ENCODE data around the gene SH3GLB1.

The SH3GLB1 gene

DNA sequence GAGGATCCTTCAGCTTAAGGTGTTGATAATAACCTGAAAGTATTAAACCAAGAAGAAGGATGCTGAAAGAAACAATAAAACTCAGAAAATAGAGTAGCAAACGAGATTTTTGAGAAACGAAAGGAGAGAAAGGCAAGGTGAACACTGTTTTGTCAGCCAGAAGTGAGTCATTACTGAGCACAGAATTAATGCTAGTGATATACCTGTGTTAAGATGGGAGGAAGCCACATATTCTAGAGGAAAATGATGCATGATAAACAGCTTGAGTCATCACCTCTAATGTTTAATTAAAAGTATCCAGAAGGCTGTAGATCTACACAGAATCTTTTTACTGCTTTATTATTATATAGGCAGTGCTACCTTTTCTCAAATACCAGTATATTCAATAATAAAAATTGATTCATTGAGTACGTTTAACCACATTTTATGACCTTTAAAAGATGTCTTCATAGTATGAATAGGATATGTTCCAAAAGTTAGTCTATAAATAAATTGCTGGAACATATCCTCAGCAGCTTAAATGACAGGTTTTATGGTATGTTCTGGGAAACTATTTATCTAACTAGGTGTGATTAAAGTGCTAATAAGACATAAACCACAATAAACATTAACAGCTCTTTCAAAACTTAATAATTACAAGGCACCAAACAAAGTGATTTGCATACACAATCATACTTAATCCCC, 10.3 kb downstream of the SH3GLB1 start:
- in situ Hi-C loops (cut with HindIII; ENCODE audit: low pct_ligation_motif_present, low pct_unique_long_range_greater_than_20kb, low sequenced_read_pairs): no loop called here
- DNase-seq: no peak

DNA sequence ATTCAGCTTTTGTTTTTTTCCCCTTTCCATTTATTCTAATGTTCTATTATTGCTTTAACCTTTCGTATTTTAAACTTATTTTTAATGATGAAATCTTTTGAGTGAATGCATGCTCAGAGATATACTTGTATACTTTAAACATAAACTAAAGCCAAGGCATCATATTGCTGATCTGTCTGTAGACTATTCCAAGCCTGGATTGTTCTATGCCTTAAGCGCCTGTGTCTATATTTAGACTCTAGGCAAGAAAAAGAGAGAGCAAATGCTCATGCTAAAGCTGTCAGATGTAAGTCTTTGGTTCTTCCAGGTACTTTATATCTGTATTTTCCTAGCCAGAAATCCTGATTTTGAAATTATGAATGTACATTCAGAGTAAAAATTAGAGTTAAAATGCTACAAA, 14.4 kb downstream of the SH3GLB1 start:
- DNase-seq: no peak
- in situ Hi-C loops (cut with HindIII; ENCODE audit: low pct_ligation_motif_present, low pct_unique_long_range_greater_than_20kb, low sequenced_read_pairs): no loop called here

DNA sequence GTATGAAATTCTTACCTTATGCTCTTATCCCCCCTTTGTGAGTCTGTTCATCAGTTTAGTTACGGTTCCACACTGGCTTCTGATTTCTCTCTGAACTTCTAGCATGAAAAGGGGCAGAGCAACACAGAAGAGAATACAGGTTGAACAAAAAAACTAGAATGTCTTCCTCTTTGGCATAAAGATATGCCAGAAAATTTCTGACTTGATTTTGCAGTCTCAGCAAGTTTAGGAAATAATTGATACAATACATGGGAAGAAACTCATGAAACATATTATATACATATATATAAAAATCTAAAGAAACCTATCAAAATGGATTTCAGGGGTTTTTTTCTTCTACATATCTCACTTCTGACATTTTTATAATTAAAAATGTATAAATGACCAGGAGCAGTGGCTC, 27.0 kb downstream of the SH3GLB1 start:
- no peak for DNase-seq
- in situ Hi-C loops (cut with HindIII; ENCODE audit: low pct_ligation_motif_present, low pct_unique_long_range_greater_than_20kb, low sequenced_read_pairs): no loop called here

DNA sequence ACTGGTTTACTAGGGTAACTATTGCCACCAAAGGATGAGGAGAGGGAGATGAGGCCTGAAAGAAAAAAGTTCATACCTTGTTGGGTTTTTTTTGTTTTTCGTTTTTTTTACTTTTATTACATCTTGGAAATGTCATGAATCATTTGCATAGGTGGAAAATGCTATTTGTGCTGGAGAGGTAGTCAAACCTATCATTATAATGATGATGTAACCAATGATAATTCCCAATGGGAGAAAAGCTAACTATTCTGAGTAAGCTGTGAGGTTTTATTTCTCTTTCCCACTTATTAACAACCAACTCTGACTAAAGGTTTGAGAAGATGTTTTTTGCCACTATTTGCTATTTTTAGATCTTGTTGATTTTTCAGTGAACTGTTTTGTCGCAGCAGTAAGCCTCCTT, 29.0 kb downstream of the SH3GLB1 start:
- DNase-seq: no peak
- in situ Hi-C loops (cut with HindIII; ENCODE audit: low pct_ligation_motif_present, low pct_unique_long_range_greater_than_20kb, low sequenced_read_pairs): no loop called here

DNA sequence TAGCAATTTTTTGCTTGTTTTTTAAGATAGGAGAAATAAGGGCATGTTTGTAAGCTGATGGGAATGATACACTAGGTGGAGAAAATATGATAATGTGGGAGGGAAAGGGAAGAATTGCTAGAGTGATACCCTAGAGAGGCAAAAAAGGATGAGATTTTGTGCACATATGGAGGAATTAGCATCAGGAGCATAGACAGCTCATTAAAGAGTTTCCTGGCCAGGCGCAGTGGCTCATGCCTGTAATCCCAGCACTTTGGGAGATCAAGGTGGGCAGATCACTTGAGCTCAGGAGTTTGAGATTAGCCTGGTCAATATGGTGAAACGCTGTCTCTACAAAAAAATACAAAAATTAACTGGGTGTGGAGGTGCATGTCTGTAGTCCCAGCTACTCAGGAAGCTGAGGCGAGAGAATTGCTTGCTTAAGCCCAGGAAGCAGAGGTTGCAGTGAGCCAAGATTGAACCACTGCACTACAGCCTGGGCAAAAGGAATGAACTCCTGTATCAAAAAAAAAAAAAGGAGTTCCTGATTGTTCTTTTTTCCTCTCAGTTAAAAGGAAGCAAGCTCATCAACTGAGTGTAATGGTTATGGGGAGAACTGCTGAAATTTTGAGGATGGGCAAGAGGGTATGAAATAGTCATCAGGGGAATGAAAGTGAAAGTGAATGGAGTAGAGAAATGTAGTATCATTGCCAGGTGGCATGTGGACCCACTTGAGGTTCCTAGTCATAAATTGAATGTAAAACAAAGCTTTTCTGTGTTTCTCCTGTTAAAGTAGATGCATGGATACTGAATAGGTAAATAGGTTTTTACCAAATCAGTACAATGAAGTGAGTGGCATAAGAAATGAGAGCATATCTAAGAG, 35.5 kb downstream of the SH3GLB1 start:
- in situ Hi-C loops (cut with HindIII; ENCODE audit: low pct_ligation_motif_present, low pct_unique_long_range_greater_than_20kb, low sequenced_read_pairs): no loop called here
- peak; percentile 7 for DNase-seq

DNA sequence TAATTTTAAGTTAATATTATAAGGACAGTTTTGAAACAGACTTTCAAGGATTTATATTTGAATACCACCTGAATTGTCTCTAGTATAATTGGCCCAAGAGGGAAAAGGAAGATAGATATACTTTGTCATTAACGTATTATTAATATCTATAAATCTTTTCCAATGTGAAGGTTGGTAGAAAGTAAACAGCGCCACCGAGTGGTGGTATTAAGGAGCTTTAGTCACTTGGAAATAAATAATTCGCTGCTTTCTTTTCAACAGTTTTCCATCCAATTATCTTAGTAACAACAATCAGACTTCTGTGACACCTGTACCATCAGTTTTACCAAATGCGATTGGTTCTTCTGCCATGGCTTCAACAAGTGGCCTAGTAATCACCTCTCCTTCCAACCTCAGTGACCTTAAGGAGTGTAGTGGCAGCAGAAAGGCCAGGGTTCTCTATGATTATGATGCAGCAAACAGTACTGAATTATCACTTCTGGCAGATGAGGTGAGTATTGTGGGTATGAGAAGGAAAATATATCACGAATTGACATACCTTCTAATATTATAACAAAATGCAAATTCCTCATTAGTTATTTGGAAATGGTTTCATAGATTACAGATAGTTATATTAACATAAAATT, 37.7 kb downstream of the SH3GLB1 start:
- peak; percentile 25 for DNase-seq
- in situ Hi-C loops (cut with HindIII; ENCODE audit: low pct_ligation_motif_present, low pct_unique_long_range_greater_than_20kb, low sequenced_read_pairs): no loop called here

DNA sequence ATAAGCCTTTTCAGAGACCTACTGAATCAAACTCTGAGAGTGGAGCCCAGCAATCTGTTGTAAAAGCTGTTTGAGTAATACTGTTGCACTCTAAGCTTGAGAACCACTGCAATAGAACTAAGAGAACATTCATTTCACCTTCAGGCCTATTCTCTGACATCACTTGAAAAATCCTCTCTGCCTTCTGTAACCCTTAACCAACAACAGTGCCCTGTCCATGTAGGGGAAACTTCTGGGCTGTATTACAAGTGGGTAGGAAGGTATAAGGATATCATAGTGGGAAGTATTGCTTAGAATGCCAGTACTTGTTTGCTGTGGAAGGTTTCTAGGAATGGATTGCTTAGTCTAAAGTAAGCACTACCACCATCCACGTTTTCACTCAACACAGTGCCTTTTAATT, 42.9 kb downstream of the SH3GLB1 start:
- in situ Hi-C loops (cut with HindIII; ENCODE audit: low pct_ligation_motif_present, low pct_unique_long_range_greater_than_20kb, low sequenced_read_pairs): no loop called here
- DNase-seq: no peak

DNA sequence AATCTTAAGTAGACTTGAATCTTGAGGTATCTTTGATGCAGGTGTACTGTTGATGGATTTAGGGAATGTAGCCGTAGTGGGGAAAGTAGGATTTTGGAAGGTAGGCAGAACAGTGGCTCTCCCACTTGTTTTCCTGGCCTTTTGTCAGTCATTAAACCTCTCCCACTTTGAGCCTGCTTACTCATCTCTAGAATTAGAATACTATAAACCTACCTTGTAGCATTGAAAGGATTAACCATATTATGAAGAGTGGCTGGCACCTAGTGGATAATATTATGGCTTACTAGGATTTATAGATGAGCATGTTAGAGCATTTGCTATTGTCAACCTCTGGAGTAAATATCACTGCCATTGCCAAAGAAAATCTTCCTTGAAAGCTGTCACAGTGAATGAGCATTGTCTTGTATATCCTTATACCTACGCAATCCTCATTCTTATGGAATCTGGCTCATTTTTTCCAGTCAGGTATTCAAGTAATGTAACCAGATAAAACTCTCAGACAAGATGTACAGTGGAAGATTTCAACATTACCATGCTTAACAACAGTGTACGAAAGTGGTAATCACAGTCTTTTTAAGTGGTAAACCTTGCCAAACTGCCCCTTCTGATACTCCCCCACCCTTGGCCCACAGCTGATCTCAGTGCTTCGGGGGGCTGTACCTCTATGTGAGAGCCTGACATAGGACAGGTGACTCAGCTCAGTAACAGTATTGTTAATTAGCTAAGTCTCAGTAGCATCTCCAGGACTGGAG, 44.4 kb downstream of the SH3GLB1 start:
- DNase-seq: no peak
- in situ Hi-C loops (cut with HindIII; ENCODE audit: low pct_ligation_motif_present, low pct_unique_long_range_greater_than_20kb, low sequenced_read_pairs): no loop called here

DNA sequence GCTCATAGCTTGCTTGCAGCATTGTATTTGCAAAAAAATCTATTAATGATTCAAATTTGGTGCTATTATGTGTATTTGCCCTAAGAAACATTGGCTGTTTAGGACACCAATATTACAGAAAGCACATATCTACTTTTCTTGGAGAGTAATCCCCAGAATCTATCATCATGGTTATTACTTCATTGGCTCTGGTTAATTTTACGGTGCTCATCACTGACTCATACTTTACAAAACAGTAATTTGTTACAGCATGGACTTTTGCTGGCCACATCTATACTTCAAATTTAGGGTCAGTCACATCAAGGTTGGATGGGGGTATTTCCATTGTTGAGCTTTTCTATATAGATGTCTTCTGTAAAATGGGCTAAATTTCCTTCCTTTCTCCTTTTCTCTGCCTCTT, 45.7 kb downstream of the SH3GLB1 start:
- no peak for DNase-seq
- in situ Hi-C loops (cut with HindIII; ENCODE audit: low pct_ligation_motif_present, low pct_unique_long_range_greater_than_20kb, low sequenced_read_pairs): no loop called here

DNA sequence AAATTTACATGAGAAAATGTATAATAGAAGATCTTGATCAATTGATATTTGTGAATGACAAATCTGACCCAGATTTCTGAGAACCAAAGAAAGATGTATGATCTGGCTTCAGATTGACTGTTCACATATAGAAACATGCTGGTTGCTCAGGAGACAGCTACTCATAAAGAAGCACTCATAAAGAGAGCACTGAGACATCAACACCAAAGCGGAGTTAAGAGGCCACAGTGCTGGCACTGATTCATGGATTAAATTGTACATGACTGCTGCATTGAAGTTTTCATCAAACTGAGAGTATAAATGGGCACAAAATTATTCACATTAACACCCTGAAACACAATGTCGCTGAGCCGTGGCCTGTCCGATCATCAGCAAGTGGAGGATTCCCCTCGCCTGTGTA, 46.2 kb downstream of the SH3GLB1 start:
- in situ Hi-C loops (cut with HindIII; ENCODE audit: low pct_ligation_motif_present, low pct_unique_long_range_greater_than_20kb, low sequenced_read_pairs): no loop called here

DNA sequence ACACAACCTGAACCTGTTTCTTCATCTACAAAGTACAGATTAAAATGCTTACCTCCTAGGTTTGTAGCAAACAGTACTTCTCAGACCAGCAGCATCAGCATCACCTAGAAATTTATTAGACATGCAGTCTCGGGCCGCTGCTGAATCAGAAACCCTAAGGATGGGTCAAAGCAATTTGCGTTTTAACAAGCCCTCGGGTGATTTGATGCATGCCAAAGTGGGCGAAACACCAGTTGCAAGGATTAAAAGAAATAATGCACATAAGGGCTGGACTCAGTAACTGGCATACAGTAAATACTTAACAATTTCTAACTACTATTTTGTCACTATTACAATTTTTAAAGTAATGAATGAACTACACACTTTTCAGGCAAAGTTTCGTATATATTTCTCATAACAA, 47.5 kb downstream of the SH3GLB1 start:
- in situ Hi-C loops (cut with HindIII; ENCODE audit: low pct_ligation_motif_present, low pct_unique_long_range_greater_than_20kb, low sequenced_read_pairs): no loop called here
- no peak for DNase-seq

More for the DNA sequence above, 46.2 kb downstream of the SH3GLB1 start:
- DNase-seq: no peak

DNA sequence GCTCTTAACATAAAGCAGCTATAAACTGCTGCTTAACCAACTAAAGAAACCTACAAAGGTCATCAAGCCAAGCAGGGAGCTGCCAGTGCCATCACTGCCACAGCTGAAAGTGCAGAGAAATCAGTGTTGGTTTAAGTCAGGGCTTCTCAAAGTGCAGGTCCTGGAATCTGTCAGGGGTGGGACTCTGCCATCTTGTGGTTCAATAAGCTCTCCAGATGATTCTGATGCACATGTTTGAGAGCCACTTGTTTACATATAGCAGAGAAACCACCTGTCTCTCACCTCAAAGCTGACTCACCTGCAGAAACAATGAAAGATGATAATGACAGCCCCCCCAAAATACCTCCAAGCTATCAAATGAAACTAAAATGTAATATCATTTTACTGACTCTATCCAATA, 49.3 kb downstream of the SH3GLB1 start:
- DNase-seq: peak; percentile 4
- in situ Hi-C loops (cut with HindIII; ENCODE audit: low pct_ligation_motif_present, low pct_unique_long_range_greater_than_20kb, low sequenced_read_pairs): no loop called here

DNA sequence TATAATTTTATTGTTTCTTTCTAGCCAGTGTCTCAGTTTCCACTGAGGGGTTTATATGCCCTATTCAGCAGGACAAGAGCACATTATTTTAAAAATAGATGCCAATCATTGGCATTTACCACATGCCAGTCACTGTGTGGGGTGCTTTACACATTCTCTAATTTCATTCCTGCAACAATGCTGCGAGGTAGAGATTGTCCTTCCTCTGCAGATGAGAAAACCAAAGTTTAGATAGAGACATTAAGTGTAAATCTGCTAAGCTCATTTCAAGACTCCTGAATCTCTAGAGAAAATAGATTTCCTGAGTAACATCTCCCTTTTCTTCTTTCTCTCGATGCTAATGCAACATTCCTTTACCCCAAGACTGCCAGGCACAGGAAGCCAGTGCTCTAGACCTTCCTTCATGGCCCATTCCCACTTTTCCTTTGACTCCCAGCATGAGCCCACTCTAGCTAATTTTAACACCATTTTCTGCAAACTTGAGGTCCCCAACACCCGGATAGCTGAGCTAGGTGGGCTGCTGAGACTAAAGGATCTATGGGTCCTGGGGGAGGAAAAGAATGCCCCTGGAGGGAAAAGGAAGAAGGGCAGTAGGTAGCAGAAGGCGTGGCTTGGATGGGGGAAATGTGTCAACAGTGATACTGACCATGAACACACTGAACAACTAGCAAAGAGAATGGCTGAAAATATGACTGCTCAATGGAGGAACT, 50.0 kb downstream of the SH3GLB1 start:
- in situ Hi-C loops (cut with HindIII; ENCODE audit: low pct_ligation_motif_present, low pct_unique_long_range_greater_than_20kb, low sequenced_read_pairs): no loop called here
- no peak for DNase-seq

DNA sequence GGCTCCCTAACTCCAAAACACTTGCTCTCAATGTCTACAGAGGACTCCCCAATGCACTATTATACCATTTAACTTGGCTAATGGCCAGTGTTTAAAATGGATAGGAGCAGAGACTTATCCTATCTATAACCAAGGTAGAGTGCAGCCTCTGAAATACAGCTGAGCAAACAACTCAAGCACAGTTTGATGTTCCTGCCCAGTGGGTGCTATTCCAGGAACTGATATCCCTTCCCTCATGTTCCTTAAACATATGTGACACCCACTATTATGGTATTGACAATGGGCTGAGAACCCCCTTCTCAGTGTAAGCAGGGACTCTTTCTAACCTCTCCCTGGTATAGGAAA, 51.7 kb downstream of the SH3GLB1 start:
- in situ Hi-C loops (cut with HindIII; ENCODE audit: low pct_ligation_motif_present, low pct_unique_long_range_greater_than_20kb, low sequenced_read_pairs): no loop called here
- no peak for DNase-seq

DNA sequence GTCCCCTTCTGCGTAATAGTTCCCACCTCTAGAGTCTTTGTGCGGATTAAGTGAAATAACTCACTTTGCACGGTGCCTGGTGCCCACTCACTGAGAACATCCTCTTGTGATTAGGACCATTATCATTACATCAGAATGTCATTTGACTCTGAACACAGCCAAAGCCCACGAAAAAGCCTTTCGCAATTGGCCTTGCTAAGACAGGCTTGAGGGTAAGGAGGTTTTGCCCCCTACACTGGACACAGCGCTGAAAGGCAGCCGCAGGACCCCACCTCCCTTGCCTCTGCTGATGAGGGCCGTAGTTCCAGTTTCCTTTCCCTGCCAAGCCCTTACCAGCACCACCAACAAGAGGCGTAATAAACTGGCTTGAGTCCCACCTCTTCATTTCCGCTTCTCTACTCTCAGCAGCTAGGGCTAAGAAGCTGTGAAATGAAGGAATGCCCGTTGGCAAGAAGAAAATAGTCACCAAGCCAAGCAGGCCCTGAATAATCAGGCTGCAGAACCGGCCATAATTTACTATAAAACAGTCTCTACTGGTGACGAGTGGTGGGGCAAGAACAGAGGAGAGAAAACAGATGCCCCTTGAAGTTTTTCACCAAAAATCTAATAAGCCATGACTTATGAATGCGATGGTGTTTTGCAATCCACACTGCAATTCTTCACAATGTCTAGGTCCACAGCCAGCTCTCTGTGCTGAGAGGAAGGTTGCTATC, 53.1 kb downstream of the SH3GLB1 start:
- no peak for DNase-seq
- in situ Hi-C loops (cut with HindIII; ENCODE audit: low pct_ligation_motif_present, low pct_unique_long_range_greater_than_20kb, low sequenced_read_pairs): no loop called here

DNA sequence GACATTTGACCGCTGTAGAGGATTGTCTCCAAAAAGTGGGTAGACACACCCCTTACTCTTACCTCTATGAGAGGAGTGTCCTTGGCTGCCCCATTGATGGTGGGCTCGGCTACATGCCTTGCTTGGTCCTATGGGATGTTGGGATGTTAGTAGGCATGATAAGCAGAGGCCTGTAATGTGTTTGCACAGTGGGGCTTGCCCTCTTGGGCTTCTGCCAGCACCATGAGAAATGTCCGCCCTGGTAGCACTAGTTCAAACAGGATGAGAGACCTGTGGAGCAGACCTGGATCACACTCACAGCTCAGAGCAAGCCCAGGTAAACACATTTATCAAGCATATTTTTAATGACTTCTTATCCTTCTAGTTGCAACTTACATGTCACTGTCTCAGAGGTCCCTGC, 54.2 kb downstream of the SH3GLB1 start:
- no peak for DNase-seq
- in situ Hi-C loops (cut with HindIII; ENCODE audit: low pct_ligation_motif_present, low pct_unique_long_range_greater_than_20kb, low sequenced_read_pairs): no loop called here

DNA sequence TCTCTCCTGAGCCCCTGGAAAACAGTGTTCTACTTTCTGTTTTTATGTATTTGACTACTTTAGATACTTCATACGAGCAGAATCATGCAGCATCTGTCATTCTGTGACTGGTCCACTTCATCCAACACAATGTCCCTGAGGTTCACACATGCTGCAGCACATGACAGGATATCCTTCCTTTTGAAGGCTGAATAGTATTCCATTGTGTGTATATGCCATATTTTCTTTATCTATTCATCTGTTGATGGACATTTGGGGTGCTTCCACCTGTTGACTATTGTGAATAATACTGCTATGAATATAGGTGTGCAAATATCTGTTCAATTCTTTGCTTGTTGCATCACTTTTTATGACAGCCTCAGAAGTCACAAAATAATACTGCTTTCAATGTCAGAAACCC, 55.8 kb downstream of the SH3GLB1 start:
- in situ Hi-C loops (cut with HindIII; ENCODE audit: low pct_ligation_motif_present, low pct_unique_long_range_greater_than_20kb, low sequenced_read_pairs): no loop called here
- no peak for DNase-seq

DNA sequence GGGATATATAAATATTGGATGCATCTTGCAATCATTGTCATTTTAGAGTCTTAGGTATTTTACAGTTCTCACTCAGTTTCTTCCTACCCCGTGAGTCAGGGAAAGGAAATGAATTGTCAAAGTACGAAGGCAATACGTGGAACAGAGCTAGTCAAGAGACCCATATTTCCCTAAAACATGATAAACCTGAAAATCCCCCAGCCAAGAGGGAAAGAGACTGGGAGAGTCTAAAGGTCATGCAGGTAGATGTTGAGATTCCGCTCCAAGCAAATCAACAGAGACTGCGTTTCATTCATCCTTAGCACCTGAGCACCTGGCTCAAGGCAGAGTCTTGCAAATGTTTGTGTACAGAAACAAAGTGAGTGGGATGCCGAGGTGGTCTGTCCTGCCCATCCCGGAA, 58.0 kb downstream of the SH3GLB1 start:
- in situ Hi-C loops (cut with HindIII; ENCODE audit: low pct_ligation_motif_present, low pct_unique_long_range_greater_than_20kb, low sequenced_read_pairs): no loop called here
- no peak for DNase-seq

All from ACHN (cell line).